Measurements from ENCODE around the gene ZBTB24.

DNA sequence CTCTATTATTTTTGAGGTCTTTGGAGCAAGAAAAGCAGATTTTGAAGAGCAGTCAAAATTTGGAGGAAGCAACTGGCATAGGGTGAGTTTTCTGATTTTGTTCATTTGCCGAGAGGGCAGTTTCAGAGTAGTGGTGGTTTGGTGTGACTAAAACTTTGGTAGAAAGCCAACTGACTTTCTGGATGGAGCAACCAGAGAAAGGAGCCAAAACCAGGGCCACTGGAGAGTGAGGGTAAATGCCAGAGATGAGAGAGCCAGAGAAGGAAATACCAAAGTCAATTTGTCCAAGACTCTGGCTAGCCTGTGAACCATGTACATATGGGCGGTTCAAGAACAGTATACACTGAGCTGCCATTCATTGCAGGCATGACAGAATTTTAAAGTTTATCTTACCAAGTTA is 40.5 kb upstream of the ZBTB24 start:
- TF ChIP-seq, protein P1, sequence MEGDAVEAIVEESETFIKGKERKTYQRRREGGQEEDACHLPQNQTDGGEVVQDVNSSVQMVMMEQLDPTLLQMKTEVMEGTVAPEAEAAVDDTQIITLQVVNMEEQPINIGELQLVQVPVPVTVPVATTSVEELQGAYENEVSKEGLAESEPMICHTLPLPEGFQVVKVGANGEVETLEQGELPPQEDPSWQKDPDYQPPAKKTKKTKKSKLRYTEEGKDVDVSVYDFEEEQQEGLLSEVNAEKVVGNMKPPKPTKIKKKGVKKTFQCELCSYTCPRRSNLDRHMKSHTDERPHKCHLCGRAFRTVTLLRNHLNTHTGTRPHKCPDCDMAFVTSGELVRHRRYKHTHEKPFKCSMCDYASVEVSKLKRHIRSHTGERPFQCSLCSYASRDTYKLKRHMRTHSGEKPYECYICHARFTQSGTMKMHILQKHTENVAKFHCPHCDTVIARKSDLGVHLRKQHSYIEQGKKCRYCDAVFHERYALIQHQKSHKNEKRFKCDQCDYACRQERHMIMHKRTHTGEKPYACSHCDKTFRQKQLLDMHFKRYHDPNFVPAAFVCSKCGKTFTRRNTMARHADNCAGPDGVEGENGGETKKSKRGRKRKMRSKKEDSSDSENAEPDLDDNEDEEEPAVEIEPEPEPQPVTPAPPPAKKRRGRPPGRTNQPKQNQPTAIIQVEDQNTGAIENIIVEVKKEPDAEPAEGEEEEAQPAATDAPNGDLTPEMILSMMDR (IDR thresholded peaks at IDR 0.05), result no peak
- no peak for TF ChIP-seq POLR2A (IDR thresholded peaks at IDR 0.05)

Data from testis (tissue), 2 donors.